Measurements from ENCODE around the gene LILRB2.

LILRB2 gene

DNA sequence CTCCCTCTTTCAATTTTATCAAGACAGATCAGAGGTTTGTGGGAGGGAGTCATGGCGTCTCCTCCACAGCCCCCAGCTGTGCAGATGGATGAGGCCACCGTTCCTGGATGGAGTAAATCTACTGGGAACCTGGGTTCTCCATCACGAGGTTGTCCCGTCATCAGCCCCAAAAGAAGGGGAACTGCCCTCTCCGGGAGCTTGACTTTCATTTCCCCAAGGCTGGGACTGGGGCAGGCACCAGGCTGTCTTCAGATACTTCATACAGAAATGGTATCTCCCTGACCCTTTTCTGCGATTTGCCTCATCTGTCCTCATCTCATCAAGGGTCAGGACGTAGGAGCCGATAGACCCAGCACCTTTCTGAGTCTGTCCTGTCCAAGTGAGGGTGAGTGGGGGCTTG is 9.8 kb downstream of the LILRB2 start:
- H3K36me3 Mint-ChIP-seq (ENCODE audit: low read depth): no peaks in the 10 kb centered on the region

DNA sequence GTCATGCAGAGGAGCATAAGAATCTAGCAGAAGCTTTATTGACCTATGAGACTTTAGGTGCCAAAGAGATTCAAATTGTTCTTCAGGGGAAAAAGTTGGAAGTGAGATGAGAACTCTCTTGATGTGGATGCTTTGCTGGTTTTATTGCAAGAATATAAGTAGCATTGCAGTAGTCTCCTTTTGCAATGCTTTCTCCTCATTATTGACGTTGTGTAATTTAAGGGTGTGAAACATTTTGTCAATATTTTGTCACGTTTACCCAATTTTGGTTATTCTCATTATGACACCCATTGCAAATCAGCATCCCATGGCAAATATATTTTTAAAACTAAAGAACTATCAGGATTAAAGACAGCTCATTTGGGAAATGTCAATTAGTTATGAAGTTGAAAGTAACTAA is 12.0 kb downstream of the LILRB2 start:
- peaks cover 3% of the 10 kb centered on the region for H3K9me3 Mint-ChIP-seq
- peaks cover 18% of the 10 kb centered on the region for H3K27me3 Mint-ChIP-seq (ENCODE audit: low read depth)
- H3K36me3 Mint-ChIP-seq (ENCODE audit: low read depth): no peaks in the 10 kb centered on the region
- H3K27ac Mint-ChIP-seq: no peak overlapping the region
- TF ChIP-seq, protein P1, sequence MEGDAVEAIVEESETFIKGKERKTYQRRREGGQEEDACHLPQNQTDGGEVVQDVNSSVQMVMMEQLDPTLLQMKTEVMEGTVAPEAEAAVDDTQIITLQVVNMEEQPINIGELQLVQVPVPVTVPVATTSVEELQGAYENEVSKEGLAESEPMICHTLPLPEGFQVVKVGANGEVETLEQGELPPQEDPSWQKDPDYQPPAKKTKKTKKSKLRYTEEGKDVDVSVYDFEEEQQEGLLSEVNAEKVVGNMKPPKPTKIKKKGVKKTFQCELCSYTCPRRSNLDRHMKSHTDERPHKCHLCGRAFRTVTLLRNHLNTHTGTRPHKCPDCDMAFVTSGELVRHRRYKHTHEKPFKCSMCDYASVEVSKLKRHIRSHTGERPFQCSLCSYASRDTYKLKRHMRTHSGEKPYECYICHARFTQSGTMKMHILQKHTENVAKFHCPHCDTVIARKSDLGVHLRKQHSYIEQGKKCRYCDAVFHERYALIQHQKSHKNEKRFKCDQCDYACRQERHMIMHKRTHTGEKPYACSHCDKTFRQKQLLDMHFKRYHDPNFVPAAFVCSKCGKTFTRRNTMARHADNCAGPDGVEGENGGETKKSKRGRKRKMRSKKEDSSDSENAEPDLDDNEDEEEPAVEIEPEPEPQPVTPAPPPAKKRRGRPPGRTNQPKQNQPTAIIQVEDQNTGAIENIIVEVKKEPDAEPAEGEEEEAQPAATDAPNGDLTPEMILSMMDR (IDR thresholded peaks at IDR 0.05; ENCODE audit: unreplicated experiment in 3 of 3): no peak
- no peaks in the 10 kb centered on the region for H3K4me1 Mint-ChIP-seq
- no peak overlapping the region for H3K4me3 Mint-ChIP-seq

More for the DNA sequence above, 9.8 kb downstream of the LILRB2 start:
- H3K4me1 Mint-ChIP-seq: no peaks in the 10 kb centered on the region
- peaks cover 3% of the 10 kb centered on the region for H3K9me3 Mint-ChIP-seq
- TF ChIP-seq, protein P1 (IDR thresholded peaks at IDR 0.05; ENCODE audit: unreplicated experiment in 3 of 3): no peak
- no peak overlapping the region for H3K4me3 Mint-ChIP-seq
- no peak overlapping the region for H3K27ac Mint-ChIP-seq
- H3K27me3 Mint-ChIP-seq (ENCODE audit: low read depth): peaks cover 25% of the 10 kb centered on the region

- TF ChIP-seq, protein P1 (IDR thresholded peaks at IDR 0.05; ENCODE audit: unreplicated experiment in 3 of 3): peak; percentile 70 to 75 (median 71)
- peaks cover 7% of the 10 kb centered on the region for H3K27me3 Mint-ChIP-seq (ENCODE audit: low read depth)
- no peak overlapping the region for H3K4me3 Mint-ChIP-seq
- peaks cover 3% of the 10 kb centered on the region for H3K9me3 Mint-ChIP-seq
- H3K36me3 Mint-ChIP-seq (ENCODE audit: low read depth): no peaks in the 10 kb centered on the region
- no peak overlapping the region for H3K27ac Mint-ChIP-seq
- no peaks in the 10 kb centered on the region for H3K4me1 Mint-ChIP-seq
Measured at GRCh38 chr19:54266133-54266532, 14.8 kb downstream of the LILRB2 start.

DNA sequence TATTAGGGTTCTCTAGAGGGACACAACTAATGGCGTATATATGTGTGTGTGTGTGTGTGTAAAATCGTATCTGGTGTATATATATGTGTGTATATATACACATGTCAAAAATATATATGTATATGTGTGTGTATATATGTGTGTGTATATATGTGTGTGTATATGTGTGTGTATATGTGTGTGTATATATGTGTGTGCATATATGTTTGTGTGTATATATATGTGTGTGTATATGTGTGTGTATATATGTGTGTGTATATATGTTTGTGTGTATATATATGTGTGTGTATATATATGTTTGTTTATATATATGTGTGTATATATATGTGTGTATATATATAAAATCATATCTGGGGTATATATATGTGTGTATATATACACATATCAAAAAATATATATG is 18.4 kb downstream of the LILRB2 start:
- Mint-ChIP-seq H3K4me3 (no peak overlapping the region), H3K36me3 (ENCODE audit: low read depth) (no peaks in the 10 kb centered on the region), H3K27me3 (ENCODE audit: low read depth) (peaks cover under 1% of the 10 kb centered on the region), H3K9me3 (no peaks in the 10 kb centered on the region), H3K4me1 (no peaks in the 10 kb centered on the region), H3K27ac (no peak overlapping the region)
- TF ChIP-seq, protein P1 (IDR thresholded peaks at IDR 0.05; ENCODE audit: unreplicated experiment in 3 of 3): no peak

GRCh38 chr19:54262066-54262465 is 18.8 kb downstream of the LILRB2 start:
- H3K27me3 Mint-ChIP-seq (ENCODE audit: low read depth): no peaks in the 10 kb centered on the region
- no peak overlapping the region for H3K27ac Mint-ChIP-seq
- no peaks in the 10 kb centered on the region for H3K9me3 Mint-ChIP-seq
- H3K36me3 Mint-ChIP-seq (ENCODE audit: low read depth): no peaks in the 10 kb centered on the region
- no peaks in the 10 kb centered on the region for H3K4me1 Mint-ChIP-seq
- no peak overlapping the region for H3K4me3 Mint-ChIP-seq
- TF ChIP-seq, protein P1 (IDR thresholded peaks at IDR 0.05; ENCODE audit: unreplicated experiment in 3 of 3): no peak

- Mint-ChIP-seq H3K4me1 (no peaks in the 10 kb centered on the region), H3K27me3 (ENCODE audit: low read depth) (no peaks in the 10 kb centered on the region), H3K27ac (no peak within 1 kb of the TSS), H3K4me3 (no peak within 1 kb of the TSS), H3K9me3 (no peaks in the 10 kb centered on the region), H3K36me3 (ENCODE audit: low read depth) (no peaks in the 10 kb centered on the region)
- TF ChIP-seq, protein P1 (IDR thresholded peaks at IDR 0.05; ENCODE audit: unreplicated experiment in 3 of 3): no peak
Measured at GRCh38 chr19:54257116-54257480, 23.8 kb downstream of the LILRB2 start, which contains the start of gene LILRB5. Gene LILRB5 (minus strand): TSS chr19:54257273. CDS start chr19:54257193, 80 bp downstream.
